Myocyte (in vitro differentiated cells): ENCODE data around the gene SLC37A1. TPM values are rescaled to one million over a fixed set of nuclear protein-coding genes. Genes with fewer than 3 reads are reported as not detected.
A peak's percentile ranks its signal among the peaks of the same experiment; 100 is the strongest.

Experiments used
- DNase-seq: peaks from one replicate; pipeline ENCODE4 v3.0.0-alpha.2; 2012; ENCODE audit warnings: low read depth
- total RNA-seq: library from RNA; depleted of rRNA; stranded (reverse); fragments of >200 nt; gene quantifications from 2 replicates; pipeline ENCODE4 v1.2.3, GENCODE V29; 2014

SLC37A1 gene
- total RNA-seq, 1 donor from 2014 or later, result not detected

DNA sequence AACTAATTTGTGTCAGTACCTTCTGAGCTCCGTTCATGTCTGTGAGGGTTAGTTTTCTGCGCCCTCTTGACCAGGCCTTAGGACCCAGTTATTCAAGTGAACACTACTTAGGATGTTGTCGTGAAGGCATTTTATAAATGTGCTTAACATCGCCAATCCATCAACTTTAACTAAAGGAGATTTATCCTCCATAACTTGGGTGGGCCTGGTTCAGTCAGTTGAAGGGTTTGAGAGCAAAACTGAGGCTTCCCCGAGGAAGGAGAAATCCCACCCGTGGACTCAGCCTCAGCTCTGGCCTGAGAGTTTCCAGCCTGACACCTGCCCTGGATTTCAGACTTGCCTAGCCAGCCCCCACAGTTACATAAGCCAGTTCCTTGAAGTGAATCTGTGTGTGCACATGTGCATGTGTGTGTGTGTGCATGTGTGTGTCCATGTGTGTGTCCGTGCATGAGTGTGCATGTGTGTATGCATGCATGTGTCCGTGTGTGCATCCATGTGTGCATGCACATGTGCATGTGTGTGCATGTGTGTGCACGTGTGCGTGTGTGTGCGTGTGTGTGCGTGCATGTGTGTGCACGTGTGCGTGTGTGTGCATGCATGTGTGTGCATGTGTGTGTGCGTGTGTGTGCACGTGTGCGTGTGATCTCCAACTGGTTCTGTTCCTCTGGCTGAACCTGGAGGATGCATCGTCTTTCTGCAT, 77.7 kb downstream of the SLC37A1 start:
- DNase-seq, result no peak

DNA sequence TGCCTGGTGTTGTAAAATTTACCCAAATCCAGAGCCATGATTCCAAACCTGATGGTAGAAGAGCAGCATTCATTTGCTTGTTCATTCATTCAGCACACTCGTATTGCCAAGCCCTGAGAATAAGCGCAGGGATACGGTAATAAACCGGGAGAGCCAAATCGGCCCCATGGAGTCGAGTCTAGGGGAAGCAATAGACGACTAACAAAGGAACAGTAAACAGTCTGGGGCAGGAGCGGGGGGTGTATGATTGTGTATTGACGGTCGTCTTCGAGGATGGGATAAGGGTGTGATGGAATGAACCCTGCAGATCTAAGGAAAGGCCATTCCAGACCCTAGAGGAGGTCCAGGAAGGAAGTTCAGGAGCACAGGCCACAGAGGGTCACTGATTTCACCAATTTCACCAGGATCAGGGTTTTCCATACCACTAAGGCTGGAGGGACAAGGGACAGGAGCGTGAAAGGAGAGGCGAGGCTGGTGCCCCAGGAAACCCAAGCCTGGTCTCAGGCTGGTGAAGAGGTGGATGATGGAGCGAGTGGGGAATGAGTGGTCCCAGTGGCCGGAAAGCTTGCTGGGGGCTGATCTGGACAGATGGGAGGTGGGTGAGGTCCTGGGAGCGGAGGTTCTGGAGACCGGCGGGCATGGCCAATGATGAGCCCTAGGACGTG, 78.6 kb downstream of the SLC37A1 start:
- DNase-seq, result no peak

DNA sequence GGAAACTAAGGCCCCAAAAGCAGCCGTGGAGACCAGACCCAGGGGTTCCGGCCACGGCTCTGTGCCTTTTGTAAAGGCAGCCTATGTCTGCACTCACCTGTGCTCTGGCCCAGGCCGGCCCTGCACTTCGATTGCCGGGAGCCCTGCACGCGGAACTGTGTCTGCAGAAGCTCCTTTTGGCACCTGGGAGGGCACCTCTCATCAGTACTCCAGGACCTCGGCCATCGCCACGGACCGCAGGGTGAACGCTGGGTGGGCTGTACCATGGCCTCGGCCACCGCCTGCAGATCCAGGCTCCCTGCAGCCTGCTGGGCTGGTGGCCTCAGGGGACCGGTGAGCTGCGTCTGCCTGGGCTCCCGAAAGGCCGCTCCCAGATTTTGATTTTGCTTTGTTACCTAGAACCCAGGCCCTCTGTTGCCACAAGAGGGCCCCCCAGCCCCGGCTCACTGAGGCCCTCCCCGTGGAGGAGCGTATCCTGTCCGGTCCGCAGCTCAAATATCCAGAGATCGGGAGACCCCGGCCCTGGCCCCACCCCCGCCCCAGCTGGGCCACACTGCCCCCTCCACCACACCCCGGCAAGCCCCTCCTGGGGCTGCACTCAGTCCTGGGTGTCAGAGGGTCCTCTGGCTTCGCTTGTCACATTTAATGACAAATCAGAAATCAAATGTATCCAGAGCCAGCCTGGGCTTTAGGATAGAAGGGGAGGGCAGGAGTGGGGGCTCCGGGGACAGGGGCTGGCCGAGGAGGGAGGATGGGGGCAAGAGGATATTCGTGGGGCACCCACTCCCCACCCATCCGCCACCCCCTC, 79.6 kb downstream of the SLC37A1 start:
- DNase-seq, result peak; percentile 36

DNA sequence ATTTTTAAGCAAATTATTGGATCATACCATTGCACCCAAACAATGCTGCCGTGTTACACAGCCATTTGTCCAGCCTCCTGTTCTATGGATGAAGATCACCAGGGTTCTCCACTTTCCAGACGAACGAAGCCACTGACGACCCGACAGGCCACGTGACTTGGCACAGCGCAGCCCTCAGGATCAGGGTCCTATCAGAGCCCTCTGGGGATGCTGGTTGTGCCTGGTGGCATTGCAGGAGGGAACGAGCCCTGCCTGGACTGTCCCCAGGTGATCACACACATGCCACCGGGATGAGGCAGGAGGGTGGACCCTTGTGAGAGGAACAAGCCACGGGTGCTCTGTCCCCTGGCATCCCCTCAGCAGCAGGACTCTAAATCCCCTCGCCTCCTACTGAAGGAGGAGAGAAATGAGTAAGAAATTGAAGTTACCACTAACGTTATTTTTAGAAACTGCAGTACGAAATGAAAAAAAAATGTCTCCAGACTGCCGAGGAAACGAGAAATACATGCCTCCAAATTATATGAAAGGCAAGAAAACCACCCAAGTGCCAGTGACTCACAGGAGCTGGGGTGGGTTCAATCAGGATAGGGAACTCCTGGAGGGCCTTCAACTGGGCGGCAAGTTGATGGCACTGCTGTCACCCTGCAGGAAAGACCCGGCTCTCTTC, 81.1 kb downstream of the SLC37A1 start:
- no peak for DNase-seq

DNA sequence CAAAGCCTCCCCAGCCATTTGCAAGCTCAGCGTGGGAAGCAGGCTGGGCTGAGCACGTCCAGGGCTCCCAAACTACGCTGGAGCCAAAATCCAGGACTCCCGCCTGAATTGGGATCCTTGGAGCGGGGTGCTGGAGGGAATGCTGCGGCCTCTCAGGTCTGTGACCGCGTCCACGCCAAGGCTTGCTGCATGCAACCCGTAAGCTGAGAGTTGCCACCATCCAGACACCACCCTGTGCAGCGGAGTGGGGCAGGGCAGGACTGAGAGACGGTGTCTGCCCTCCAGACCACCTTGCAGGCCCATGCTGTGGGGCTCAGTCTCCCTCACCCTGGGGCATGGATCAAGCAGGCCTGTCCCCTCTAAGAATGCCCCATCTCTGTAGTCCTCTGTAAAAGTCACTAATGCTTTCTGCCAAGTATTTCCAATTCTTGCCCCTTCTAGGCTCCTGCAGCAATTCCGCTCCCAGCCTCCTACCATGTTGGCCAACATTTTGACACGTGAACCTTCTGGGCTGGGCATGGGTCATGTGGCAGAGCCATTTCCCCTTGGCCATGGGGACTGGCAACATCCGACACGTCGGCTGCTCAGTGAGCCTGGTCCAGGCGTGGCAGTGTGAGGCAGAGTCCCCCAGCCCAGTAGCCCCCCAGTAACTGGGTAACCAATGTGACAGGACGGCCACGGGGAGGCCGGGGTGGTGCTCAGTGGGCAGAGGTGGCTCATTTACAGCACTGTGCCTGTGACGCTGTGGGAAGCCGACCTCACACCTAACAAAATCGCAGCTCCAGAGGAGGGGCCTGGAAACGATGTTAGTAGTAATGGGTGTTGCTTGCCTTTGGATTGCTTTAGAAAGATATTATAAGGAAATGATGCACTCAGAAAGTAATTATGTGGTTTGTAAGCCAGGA, 81.9 kb downstream of the SLC37A1 start:
- no peak for DNase-seq

DNA sequence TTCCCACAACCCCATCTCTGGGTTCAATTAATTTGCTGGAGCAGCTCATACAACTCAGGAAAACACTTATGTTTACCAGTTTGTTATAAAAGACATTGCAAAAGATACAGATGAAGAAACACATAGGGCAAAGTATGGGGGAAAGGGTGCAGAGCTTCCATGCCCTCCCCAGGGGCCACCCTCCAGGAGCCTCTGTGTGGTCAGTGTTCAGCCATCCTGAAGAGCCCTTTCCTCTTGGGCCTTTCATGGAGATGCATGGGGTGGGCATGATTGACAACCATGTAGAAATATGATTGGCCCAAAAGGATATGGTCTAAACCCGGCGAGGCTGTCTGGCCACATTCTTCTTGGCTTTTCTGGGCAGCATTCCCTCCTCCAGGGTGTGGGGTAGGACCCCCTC, 83.0 kb downstream of the SLC37A1 start:
- no peak for DNase-seq

DNA sequence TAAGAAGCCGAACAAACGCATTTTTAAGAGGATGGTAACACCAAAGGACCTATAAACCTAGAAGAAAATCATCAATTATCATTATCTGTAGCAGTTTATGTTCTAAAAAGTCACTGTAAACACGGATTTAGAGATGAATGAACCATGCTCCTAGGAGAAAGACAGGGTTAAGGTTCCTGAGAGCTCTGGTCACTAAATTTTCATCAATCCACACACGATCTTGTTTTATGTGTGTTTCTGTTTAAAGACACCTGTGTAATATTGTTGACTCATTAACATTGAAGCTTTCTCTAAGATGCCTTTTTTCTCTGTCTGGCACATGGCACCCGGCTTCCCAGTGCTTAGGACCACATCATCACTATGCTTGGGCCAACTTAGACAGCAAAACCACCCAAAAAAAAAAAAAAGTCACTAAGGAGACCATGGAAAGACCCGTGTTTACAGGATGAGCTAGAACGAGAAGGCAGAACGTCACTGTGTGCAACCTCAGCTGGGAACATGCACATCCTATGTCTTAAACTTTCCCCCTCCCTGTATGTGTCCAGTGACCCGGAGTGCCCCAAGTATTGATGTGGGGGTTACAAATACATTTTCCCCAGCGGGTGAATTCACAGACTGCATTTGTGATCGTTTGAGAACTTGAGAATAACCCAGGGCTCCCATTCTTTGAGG, 84.0 kb downstream of the SLC37A1 start:
- DNase-seq, result no peak

DNA sequence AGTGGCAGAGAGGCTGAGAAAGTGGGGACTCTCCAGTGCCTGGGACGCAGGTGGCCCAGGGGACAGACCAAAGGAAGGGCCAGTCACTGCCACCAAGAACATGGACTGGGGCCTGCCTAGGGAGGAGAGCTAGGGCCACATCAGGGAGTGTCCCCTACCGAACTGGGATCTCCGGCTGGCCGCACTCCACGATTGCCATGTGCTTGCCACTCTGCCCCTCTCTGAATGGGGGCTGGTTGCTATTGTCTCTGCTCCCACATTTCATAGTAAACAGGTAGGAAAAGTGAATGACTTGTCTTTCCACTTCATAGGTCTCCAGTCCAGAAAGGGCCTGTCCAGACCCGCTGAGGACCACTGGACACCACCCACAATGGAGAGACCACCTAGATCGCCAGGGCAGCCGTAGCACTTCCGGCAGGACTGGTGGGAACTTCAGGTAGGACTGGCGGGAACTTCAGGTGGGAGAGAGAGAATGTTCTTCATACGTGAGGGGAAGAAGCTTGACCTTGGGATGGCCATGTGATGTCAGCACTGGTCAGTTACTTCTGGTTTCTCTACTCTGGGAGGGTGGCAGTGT, 84.6 kb downstream of the SLC37A1 start:
- no peak for DNase-seq

DNA sequence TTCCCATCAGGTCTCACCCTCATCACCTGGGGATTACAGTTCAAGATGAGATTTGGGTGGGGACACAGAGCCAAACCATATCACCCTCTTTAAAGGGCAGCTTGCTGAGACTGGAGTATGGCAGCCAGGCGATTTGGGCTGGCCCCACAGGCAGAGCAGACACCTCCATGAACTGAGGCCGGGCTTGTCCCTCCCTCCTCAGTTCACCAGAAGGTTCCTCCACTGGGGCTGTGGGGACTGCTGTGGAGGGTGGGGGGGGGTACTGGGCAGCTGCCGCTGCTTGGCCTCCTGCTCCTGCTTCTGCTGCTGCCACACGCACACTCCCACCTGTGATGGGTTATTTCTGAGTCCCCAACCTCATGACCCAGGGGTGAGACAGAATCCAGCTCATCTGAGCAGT, 85.8 kb downstream of the SLC37A1 start:
- DNase-seq, result no peak

DNA sequence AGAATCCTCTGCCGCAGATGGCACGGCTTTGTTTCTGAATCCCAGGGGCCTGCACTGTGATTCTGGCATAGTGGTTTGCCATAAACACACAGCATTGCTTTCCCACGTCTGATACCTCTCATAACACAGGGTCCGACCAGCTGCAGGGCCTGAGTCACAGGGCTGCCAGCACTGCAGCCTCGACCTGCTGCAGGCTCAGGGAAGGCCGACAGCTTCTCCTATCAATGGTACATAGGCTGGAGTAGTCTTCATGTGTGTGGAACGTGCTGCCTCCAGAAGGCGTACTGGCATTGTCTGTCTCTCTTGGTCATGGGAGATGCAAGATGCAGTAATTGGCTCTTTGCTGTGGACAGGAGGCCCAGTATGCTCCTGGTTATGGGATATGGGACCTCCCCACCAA, 86.3 kb downstream of the SLC37A1 start:
- DNase-seq, result no peak

DNA sequence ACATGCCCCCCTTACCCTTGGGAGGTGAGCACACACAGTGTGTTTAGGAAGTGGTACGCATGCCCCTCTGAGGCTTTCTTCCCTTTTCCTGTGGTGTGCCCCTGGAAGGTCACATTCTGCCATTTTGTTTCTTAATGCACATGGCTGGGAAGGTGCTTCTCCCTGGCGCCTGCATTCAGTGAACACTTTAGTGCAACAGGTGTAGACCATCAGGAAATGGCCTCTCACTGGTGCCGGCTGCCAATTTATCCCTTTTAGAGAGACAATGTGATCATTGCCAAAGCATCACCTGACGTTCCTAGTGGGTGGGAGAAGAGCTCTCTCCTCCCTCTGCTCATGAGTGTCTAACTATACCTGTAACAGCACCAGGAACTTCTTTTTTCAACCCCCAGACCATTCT, 88.0 kb downstream of the SLC37A1 start:
- DNase-seq, result no peak

DNA sequence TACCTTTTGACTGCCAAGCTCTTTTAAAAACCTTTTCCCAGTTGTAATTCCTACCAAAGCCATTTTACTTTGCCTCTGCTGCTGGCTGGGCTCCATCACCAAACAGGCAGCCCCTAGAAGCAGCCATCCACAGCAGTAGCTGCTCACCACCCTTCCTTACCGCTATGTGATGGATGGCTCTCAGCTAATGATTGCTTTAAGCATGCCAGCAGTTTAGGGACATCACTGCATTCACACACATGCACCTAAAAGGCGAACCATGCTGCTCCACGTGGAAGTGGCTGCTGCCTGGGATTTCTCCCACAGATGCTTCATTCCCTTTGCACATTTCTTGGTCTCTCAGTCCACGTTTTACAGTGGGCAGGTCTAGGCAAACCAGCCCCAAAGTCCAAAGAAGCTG, 93.5 kb downstream of the SLC37A1 start:
- no peak for DNase-seq

DNA sequence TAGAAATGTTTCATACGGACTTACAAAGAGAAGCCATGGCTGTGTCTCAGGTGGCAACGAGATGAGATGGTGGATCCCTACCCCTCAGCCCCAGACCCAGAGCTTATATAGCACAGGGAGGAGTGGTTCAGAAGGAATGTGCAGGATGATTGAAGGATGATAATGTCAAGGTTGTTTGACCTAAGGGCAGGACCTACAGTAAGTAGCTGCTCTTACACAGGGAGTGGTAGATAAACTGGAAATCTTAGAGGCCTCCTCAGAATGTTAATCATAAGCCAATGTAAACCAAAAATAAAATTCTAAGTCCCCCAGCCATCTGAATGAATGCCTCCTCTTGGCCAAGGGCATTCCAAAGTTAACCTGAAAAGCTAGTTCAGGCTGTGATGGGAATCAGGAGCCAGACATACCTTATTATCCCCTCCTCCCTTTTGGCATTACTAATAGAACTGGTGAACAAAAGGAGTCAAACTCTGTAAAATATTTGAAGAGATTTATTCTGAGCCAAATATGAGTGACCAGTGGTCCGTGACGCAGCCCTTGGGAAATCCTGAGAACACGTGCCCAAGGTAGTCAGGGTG, 94.0 kb downstream of the SLC37A1 start:
- no peak for DNase-seq

DNA sequence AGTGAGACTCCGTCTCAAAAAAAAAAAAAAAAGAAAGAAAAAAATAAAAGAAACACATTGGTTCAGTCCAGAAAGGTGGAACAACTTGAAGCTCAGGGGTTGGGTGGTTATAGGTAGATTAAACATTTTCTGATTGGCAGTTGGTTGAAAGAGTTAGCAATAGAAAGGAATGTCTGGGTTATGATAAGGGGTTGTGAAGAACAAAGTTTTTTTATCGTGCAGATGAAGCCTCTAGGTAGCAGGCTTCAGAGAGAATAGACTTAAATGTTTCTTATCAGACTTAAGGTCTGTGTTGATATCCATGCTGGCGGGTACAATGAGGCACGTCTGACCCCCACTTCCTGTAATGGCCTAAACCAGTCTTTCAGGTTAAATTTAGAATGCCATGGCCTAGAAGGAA, 94.8 kb downstream of the SLC37A1 start:
- DNase-seq, result no peak

DNA sequence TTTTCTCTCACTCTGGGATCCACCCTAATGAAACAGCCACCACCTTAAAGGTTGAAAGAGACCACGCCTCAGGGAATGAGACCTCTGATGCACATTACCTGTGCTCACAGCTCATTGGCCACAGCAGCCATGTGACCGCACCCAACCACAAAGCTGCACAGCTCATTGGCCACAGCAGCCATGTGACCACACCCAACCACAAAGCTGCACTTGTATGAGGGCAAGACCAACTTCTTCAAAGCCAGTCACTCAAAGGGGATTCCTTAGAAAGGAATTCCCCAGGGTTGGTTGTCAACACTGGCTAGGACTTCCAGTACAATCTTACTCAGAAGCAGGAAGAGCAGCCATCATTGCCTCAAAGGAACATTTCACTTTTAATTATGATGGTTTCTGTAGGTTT, 96.2 kb downstream of the SLC37A1 start:
- DNase-seq, result peak; percentile 3

DNA sequence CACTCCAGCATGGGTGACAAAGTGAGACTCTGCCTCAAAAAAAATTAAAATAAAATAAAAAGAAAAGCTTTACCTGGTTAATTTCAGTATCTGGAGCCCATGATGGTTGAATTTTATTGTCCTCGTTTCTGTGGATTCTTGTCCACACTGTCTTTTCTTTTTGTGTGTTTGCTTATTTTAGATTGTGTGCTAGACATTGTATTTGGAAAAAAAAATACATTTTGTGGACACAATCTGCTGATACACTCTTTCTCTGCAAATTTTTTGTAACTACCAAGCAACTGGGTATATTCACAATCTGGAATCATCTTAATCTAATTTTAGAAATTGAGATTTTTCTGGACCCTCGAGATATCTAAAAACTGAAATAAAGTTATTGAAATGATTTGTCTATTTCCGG, 98.2 kb downstream of the SLC37A1 start:
- no peak for DNase-seq

DNA sequence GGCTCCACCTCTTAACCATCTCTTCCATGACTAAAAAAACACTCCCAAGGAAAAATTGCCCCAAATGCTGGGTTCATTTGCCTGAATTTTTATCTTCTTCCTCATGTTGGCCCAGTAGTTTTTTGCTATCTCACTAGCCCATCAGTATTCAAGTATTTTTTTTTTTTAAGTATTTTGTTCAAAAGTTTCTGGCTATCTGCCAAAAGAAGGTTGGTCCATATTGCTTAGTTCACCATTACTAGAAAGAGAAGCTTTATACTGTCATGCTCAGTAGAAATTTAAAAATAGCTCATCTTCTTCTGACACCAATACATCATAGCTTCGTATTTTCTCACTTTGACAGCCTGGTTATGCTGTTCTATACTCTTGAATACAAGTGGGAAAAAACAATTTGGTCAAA, 98.7 kb downstream of the SLC37A1 start:
- DNase-seq, result no peak

DNA sequence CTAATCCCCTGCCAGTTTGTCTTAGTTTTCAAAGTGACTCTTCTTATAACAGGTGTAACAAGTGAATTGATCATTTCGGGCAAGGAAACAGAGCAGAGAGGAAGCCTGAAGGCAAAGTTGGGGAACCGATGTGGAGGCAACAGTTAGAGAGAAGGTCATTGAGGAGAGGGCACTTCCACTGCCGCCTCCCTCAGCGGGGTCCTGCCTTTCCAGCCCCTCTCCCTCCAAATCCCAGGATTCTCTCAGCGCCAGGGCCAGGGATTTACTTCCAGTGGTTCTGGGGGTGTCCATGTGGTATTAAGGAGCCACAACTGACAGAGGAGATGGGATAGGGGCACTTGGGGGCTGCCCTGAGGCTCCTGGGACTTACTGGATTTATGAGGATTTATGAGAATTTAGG, 100.1 kb downstream of the SLC37A1 start:
- no peak for DNase-seq

DNA sequence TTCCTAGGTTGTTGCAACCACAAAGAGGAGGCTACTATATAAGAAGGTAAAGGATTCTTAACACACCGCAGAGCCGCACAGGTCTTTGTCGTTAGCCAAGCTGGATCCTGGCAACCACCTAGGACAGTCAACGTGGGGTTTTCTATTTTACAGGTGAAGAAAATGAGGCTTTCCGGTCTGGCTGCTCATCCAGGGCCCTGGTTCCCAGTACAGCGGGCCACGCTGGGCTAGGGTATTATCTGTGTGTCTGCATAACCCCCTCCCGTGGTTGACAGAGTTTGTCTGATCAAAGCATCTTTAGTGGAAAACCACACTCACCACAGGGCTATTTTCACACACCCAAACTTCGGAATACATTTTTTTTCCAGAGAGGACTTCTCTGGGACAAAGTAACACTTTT, 100.7 kb downstream of the SLC37A1 start:
- no peak for DNase-seq
